Transverse colon (tissue), 3 donors: Measurements from ENCODE around the gene ATG9B.

Experiments used
- CTCF ChIP-seq, 5 experiments: fragments of 200-600 bp in 3 of 5; fragments of 450-650 bp in 2 of 5; sonication (generic) in 3 of 5; IDR thresholded peaks; 1 replicate in 2 of 5; 2 replicates in 3 of 5; pipeline ENCODE4 v1.5.1; 2016 to 2017; ENCODE audit warnings: antibody characterized with exemption in 5 of 5, inconsistent platforms in 3 of 5, mild to moderate bottlenecking in 2 of 5, moderate library complexity in 1 of 5
- EP300 ChIP-seq: sonication (generic); formaldehyde crosslinking; IDR thresholded peaks from one replicate; pipeline ENCODE4 v1.6.1; 2017; ENCODE audit warnings: antibody characterized with exemption, low read depth
- POLR2A ChIP-seq: fragments of 450-650 bp; IDR thresholded peaks from one replicate; pipeline ENCODE4 v1.6.1; 2016; ENCODE audit warnings: antibody characterized with exemption, mild to moderate bottlenecking, moderate library complexity

- no peak for TF ChIP-seq CTCF (IDR thresholded peaks at IDR 0.05)
- no peak for TF ChIP-seq EP300
- TF ChIP-seq POLR2A: no peak
These were observed 27.2 kb downstream of the ATG9B start for GRCh38 chr7:150997075-150997511.
